Bone marrow (tissue), 2 donors: ENCODE results near the gene ZHX3.
A peak's percentile ranks its signal among the peaks of the same experiment; 100 is the strongest.

Experiments used
- DNase-seq, 2 donors: peaks; one replicate each; lab custom pipeline; 2025; lab: John Stamatoyannopoulos, UW

The ZHX3 gene

GRCh38 chr20:41293269-41294037, 24.1 kb downstream of the ZHX3 start:
- no peak for DNase-seq

GRCh38 chr20:41290804-41291389, 26.6 kb downstream of the ZHX3 start:
- peak in 1 of 2 donors; percentile 22 for DNase-seq

- DNase-seq: no peak
These were observed 30.2 kb downstream of the ZHX3 start for GRCh38 chr20:41287327-41287726.

GRCh38 chr20:41286240-41286851, 31.2 kb downstream of the ZHX3 start:
- no peak for DNase-seq

DNA sequence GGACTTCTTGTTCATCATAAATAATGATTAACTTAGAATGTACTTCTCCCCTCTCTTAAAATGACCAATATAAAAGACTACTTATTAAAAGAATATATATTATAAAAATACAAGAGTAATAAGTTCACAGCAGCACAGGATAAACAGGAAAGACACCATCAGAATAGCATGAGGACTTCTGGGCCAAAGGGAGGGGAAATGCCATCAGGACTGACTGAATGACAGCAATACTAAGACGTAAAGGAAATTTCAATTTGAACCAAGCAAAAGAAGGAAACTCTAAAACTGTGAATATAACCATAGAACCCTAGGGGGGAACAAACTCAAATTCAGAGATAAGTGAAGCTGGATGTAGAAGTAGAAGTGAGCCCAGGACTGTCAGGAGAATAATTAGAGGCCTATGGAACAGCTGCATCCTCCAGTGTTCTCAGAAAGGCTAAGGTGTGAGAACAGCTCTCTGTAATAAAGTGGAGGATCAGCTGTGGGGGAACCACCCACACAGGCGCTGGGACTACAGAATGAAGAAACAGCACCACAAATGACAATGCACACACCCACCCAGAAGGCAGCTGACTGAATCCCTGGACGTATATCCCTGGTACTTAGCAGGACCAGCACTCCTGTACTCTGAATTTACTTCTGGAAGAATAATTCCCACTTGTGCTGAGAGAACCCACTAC, 37.8 kb downstream of the ZHX3 start:
- DNase-seq: peak in 1 of 2 donors; percentile 26

- DNase-seq: no peak
These were observed 38.6 kb downstream of the ZHX3 start for GRCh38 chr20:41278936-41279335.

DNA sequence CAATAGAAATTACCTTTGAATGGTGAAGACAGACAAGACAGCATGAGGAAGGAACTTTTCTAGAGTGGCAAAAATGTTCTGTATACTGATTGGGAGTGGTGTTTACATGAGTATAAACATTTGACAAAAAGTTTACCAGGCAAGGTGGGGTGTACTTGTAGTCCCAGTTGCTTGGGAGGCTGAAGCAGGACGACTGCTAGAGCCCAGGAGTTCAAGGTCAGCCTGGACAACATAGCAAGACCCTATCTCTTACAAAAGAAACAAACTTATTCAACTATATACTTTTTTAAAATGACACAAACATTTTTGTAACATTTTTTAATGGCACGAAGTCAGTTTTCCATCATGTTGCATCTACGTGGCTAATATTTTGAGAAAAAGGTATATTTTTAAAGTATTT, 40.5 kb downstream of the ZHX3 start:
- DNase-seq: no peak

- DNase-seq: peak in 1 of 2 donors; percentile 15
These were observed 41.2 kb downstream of the ZHX3 start for GRCh38 chr20:41276317-41276751.

GRCh38 chr20:41275301-41275731, 42.2 kb downstream of the ZHX3 start:
- DNase-seq: no peak

DNA sequence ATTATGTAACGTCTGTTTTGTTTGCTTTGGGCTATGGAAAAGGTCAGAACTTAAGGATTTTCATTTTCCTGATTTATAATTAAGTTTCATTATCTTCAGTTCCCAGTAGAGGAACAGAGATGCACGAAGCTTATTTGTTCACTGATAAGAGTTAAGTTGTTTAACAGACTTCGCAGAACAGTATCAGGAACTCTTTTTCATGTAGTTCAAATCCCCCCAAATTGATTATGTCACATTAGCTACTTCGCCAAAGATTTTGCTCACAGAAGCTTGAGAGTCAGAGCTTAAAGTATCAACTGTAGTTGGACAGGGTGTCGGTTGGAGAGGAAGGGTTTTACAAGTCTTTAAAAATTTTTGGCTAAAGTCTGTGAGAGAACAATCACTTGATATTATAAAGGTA, 43.4 kb downstream of the ZHX3 start:
- DNase-seq: no peak

GRCh38 chr20:41273445-41273844, 44.1 kb downstream of the ZHX3 start:
- no peak for DNase-seq

DNA sequence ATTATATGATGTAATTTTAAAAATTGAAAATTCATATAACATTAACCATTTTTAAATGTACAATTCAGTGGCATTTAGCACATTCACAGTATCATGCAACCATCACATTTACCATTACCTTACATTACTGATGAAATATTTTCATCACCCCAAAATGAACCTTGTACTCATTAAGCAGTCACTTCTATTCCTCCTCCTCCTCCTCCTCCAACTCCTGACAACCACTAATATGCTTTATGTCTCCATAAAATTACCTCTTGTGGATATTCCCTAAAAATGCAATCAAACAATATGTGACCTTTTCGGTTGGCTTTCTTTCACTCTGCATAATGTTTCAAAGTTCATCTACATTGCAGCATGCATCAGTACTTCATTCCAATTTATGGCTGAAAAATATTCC, 45.2 kb downstream of the ZHX3 start:
- no peak for DNase-seq

DNA sequence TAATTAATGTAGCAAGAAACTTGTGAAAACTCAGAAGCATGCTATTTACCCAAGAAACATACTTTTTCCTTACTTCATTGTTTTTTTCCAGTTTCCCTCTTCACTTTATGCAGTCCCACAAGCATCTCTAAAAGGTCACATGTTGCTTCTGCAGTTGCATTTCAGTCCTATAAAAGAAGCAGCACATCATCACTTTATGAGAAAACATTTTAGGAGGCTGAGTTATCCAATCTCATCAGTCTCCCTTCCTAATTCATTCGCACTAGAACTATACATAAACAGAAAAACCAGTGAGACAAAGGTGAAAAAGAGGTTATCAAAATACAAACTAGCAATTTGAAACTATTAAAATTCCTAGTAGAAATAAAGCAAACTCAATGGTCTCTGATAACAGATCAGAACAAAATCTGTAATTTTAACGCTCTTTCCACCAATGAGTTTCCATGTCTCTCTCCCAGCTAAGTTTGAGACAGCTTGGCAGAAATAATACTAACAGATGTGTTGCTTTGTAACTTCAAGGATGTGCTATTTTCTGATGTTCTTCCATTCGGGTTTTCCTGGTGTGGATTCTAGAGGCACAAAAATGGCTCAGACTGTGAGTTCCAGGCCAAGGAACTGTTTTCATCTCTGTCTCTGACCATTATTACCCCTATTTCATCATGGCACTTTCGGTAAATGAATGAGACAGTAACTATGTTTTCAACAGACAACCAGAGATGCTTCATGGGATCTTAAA, 48.4 kb downstream of the ZHX3 start:
- no peak for DNase-seq

GRCh38 chr20:41268402-41268801, 49.1 kb downstream of the ZHX3 start:
- no peak for DNase-seq

GRCh38 chr20:41265938-41266337, 51.6 kb downstream of the ZHX3 start:
- DNase-seq: no peak

DNA sequence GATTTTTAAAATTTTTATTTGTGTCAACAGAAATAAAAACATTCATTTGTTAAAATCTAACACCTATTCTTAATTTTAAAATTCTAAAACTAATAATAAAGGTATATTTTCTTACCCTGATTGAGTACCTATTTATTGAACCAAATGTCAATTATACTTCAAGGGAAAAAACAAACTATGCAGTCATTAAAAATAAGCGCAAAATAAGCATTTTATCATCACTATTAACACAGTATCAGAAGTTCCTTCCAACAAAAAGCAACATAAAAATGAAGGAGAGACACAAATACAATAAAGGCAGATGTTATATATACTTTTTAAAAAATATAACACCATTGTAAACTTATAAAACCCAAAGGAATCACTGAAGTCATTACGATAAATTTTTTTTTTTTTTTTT, 52.7 kb downstream of the ZHX3 start:
- no peak for DNase-seq

DNA sequence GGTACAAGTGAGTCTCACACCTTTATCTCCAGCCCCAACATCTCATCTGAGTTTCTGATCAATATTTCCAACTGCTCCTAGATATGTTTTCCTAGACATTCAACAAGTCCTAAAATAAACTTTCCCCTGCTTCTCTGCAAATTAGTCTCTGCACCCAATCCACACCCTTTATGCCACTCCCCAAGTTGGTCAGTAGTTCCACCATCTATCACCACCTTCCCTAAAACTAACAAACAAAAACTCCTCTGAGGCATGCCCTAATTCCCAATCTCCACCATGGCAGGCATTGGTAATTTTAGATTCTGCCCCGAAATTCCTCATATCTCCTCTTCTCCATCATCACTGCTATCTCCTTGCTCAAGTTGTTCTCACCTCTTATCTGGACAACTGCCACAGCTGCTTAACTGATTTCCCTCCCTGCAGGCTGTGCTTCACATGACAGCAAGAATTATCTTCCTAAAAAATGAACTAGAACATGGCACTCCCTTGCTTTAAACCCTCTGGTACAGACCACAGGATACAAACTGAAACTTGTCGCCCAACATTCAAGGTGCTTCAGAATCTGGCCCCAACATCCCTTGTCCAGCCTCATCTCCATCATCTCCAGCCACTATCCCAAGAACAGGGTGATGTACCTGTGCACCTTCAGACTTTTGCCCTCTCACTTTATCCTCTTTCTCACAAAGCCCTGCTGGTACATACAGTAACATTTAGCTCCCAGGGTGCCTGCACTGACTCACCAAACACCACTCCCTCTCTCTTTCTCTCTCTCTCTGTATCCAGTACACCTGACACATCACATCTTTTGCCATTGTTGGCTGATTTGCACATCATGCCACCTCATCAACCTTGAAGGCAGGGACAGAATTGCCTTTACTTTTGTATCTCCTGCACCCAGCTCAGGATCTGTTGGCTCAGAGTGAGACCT, 55.5 kb downstream of the ZHX3 start:
- no peak for DNase-seq

- DNase-seq: no peak
These were observed 56.3 kb downstream of the ZHX3 start for GRCh38 chr20:41261260-41261659.

DNA sequence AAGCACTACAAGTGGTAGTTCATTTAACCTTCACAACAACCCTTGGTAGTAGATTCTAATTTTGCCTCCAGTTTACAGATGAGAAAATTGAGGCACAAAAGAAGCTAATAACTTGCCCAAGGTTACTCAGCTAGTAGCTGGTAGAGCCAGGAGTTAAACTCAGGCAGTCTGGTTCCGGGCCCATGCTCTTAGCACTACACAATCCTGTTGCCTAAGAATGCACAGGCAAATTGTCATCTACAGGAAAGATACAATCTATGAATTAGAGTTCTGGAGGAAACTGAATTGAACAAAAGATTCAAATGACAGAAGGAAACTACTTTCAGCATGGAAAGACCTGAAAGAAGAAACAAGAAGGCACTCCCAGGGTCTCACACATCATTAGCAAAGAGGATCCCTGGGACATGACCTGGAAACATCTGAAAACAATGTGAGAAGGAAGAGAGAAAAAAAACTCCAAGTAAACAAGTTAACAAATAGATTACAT, 56.8 kb downstream of the ZHX3 start:
- no peak for DNase-seq

GRCh38 chr20:41259309-41259708, 58.2 kb downstream of the ZHX3 start:
- DNase-seq: no peak

DNA sequence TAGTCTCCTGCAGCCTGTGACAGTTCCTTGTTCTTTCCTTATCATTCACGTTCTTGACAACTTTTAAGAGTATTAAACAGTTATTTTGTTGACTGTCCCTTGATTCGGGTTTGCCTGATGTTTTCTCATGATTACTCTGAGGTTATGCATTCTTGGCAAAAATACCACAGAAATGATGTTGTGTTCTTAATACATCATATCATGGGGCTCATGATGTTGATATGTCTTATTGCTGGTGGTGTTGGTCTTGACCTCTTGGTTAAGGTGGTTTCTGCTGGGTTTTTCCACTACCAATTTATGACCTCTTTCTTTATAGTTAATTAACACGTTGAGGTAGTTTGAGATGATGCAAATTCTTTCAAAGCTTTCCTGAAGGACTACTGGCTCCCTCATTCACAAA, 59.1 kb downstream of the ZHX3 start:
- no peak for DNase-seq
